ENCODE measurements around the gene DISP2. TPM values are rescaled to one million over a fixed set of nuclear protein-coding genes. Genes with fewer than 3 reads are reported as not detected.

The DISP2 gene
- total and polyA plus RNA-seq, 2 of the 8 experiments (the other 6 are each of a cell fraction or from before 2014, with no cell fraction given), result 0.45 to 1.2 TPM

GRCh38 chr15:40345225-40345866, 12.7 kb upstream of the DISP2 start:
- POLR2A ChIA-PET (ENCODE audit: partially characterized antibody), result interaction anchor here (0.6 to 1.7 kb wide), 4 partner anchors 9 to 167 kb away, joined by 3 to 6 read pairs (median 4); no protein-coding TSS in a partner anchor
- no peaks in the 10 kb centered on the region for H3K23me2 ChIP-seq (ENCODE audit: low read depth, low read length)
- H3K4me2 ChIP-seq (ENCODE audit: insufficient read depth in 1 of 2, low read depth in 2 of 2, low read length in 2 of 2), result no peak overlapping the region
- H2BK120ac ChIP-seq (replicated peaks; ENCODE audit: low read depth, low read length), result no peak overlapping the region
- no peaks in the 10 kb centered on the region for H3K27me3 ChIP-seq (replicated peaks in 1 of 4; ENCODE audit: control insufficient read depth in 3 of 4, extremely low read depth in 1 of 4, insufficient read depth in 3 of 4, low read length in 3 of 4)
- H2AFZ ChIP-seq (ENCODE audit: low read length), result no peak overlapping the region
- 84% methylated on average over 8 of the region's 10 CpGs; no CpG with 5 or more reads in 1 of the 2 experiments for WGBS, 2 experiments (ENCODE audit: extremely low coverage in 1 of 2, insufficient coverage in 1 of 2, insufficient read length in 1 of 2, insufficient replicate concordance in 2 of 2, low coverage in 1 of 2, low lambda C conversion rate in 2 of 2, missing lambda C conversion rate in 1 of 2)
- H3K23ac ChIP-seq (ENCODE audit: insufficient read length), result no peak overlapping the region
- no peak overlapping the region for H3K27ac ChIP-seq (ENCODE audit: low read depth, low read length)
- no peaks in the 10 kb centered on the region for H3K9me3 ChIP-seq (ENCODE audit: insufficient read depth in 2 of 2, low read depth in 1 of 2, low read length in 1 of 2)
- no peak overlapping the region for H2BK5ac ChIP-seq (ENCODE audit: low read depth, low read length)
- H2AK5ac ChIP-seq (ENCODE audit: low read depth, low read length), result no peak overlapping the region
- H3K18ac ChIP-seq (ENCODE audit: extremely low read depth, low read length), result no peak overlapping the region
- no peak overlapping the region for H2BK15ac ChIP-seq (ENCODE audit: low read length)
- peak overlapping the region; percentile 36; the same call in 1 of the 2 replicates for H4K8ac ChIP-seq (ENCODE audit: extremely low read depth, insufficient read depth, low read length)
- CTCF ChIA-PET (ENCODE audit: partially characterized antibody), result interaction anchor here (1.1 to 27.4 kb wide), 15 partner anchors 5 to 84 kb away, joined by 4 to 584 read pairs (median 59); partner anchors contain the start of genes ANKRD63, CCDC9B, DISP2 and INAFM2
- H4K20me1 ChIP-seq (replicated peaks in 1 of 2; ENCODE audit: control insufficient read depth in 1 of 2, insufficient read depth in 2 of 2, low read length in 2 of 2), result no peaks in the 10 kb centered on the region
- no peak overlapping the region for H4K91ac ChIP-seq (replicated peaks; ENCODE audit: insufficient read length, low read length)
- FAIRE-seq, result no peak
- no peak overlapping the region for H3K4ac ChIP-seq (replicated peaks; ENCODE audit: insufficient read length, low read depth, low read length)
- H3K14ac ChIP-seq (ENCODE audit: insufficient read length), result no peak overlapping the region
- H3K9ac ChIP-seq (replicated peaks in 1 of 4; ENCODE audit: extremely low read depth in 1 of 4, low read depth in 3 of 4, low read length in 3 of 4), result no peak overlapping the region
- H2BK20ac ChIP-seq (ENCODE audit: low read length), result no peak overlapping the region
- H4K5ac ChIP-seq (ENCODE audit: insufficient read length, low read depth, low read length), result no peak overlapping the region
- DNase-seq (ENCODE audit: low read depth in 1 of 2, low spot score in 2 of 2), result no peak
- H2BK12ac ChIP-seq (ENCODE audit: low read depth, low read length), result 0 out of 2 replicates have a peak overlapping the region, but pooled peaks have one; percentile 39
- H3K56ac ChIP-seq (replicated peaks; ENCODE audit: insufficient read length, low read depth, low read length), result no peak overlapping the region
- TF ChIP-seq KDM5A (IDR thresholded peaks at IDR 0.05; ENCODE audit: low read length), result no peak
- no peak for TF ChIP-seq TAF1 (IDR thresholded peaks at IDR 0.05; ENCODE audit: low read depth, low read length)
- TF ChIP-seq GTF2F1 (IDR thresholded peaks at IDR 0.05; ENCODE audit: borderline replicate concordance, low read depth, low read length), result no peak
- no peak for TF ChIP-seq RFX5 (IDR thresholded peaks at IDR 0.05; ENCODE audit: borderline replicate concordance, low read depth, low read length)
- no peak for TF ChIP-seq CTBP2 (IDR thresholded peaks at IDR 0.05; ENCODE audit: borderline replicate concordance, insufficient read depth, insufficient read length, low read length)
- no peak for TF ChIP-seq TCF12 (IDR thresholded peaks at IDR 0.05; ENCODE audit: low read depth, low read length)
- TF ChIP-seq BRCA1 (IDR thresholded peaks at IDR 0.05; ENCODE audit: low read depth, low read length), result no peak
- peaks cover 0 to 14% (median 6%) of the 10 kb centered on the region in 4 experiments; a peak in 5 of 7 replicates for H3K4me1 ChIP-seq (replicated peaks in 1 of 4; ENCODE audit: control insufficient read depth in 3 of 4, insufficient read depth in 4 of 4, low read length in 3 of 4)
- no peak overlapping the region for H3K4me3 ChIP-seq (ENCODE audit: extremely low read depth in 1 of 4, insufficient read depth in 2 of 4, low read depth in 3 of 4, low read length in 4 of 4)
- H3K79me1 ChIP-seq (ENCODE audit: low read depth, low read length), result no peaks in the 10 kb centered on the region
- no peaks in the 10 kb centered on the region for H3K36me3 ChIP-seq (ENCODE audit: control insufficient read depth in 2 of 4, insufficient read depth in 4 of 4, low read length in 3 of 4)
- no peaks in the 10 kb centered on the region for H3K79me2 ChIP-seq (ENCODE audit: control insufficient read depth in 1 of 2, insufficient read depth in 2 of 2, low read length in 2 of 2)

All from H1 (cell line).